ENCODE data around the gene NADSYN1. TPM values are rescaled to one million over a fixed set of nuclear protein-coding genes. Genes with fewer than 3 reads are reported as not detected.

The NADSYN1 gene
- total RNA-seq, 2 donors from 2014 or later, result 56.6 to 80.2 TPM

DNA sequence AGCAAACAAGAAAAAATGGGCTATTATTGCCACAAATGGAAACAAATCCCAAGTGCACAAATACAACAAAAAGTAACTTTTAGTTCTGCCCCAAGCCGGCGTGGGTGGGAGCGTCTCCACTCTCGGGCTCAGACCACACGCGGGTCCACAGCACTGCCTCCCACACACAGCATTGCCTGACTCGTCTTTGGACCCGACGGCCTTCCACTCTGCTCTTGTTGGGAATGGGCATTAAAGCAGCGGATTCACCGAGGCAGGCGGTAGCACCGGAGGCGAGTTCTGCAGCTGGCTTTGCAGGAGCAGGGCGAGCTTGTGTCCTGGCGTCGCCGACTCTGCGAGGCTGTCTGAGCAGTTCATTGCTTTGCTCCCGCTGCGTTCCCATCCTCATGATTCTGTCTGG, 23.0 kb downstream of the NADSYN1 start:
- Histone ChIP-seq H3K36me3 (peaks cover 0 to 13% of the 10 kb centered on the region in 2 donors), H3K4me1 (replicated peaks) (no peaks in the 10 kb centered on the region), H3K4me3 (no peak overlapping the region), H3K9me3 (no peaks in the 10 kb centered on the region), H3K27me3 (replicated peaks; ENCODE audit: insufficient read depth) (no peaks in the 10 kb centered on the region), H3K27ac (no peak overlapping the region)
- intact Hi-C loops (cut with DNase I), result no loop called here
- WGBS, result 93% methylated on average over 21 of the region's 21 CpGs
- TF ChIP-seq, protein P1, sequence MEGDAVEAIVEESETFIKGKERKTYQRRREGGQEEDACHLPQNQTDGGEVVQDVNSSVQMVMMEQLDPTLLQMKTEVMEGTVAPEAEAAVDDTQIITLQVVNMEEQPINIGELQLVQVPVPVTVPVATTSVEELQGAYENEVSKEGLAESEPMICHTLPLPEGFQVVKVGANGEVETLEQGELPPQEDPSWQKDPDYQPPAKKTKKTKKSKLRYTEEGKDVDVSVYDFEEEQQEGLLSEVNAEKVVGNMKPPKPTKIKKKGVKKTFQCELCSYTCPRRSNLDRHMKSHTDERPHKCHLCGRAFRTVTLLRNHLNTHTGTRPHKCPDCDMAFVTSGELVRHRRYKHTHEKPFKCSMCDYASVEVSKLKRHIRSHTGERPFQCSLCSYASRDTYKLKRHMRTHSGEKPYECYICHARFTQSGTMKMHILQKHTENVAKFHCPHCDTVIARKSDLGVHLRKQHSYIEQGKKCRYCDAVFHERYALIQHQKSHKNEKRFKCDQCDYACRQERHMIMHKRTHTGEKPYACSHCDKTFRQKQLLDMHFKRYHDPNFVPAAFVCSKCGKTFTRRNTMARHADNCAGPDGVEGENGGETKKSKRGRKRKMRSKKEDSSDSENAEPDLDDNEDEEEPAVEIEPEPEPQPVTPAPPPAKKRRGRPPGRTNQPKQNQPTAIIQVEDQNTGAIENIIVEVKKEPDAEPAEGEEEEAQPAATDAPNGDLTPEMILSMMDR (IDR thresholded peaks at IDR 0.05), result no peak
- TF ChIP-seq POLR2AphosphoS5 (IDR thresholded peaks at IDR 0.05) (no peak), POLR2A (IDR thresholded peaks at IDR 0.05) (no peak)
- no peak for DNase-seq (ENCODE audit: low spot score)

DNA sequence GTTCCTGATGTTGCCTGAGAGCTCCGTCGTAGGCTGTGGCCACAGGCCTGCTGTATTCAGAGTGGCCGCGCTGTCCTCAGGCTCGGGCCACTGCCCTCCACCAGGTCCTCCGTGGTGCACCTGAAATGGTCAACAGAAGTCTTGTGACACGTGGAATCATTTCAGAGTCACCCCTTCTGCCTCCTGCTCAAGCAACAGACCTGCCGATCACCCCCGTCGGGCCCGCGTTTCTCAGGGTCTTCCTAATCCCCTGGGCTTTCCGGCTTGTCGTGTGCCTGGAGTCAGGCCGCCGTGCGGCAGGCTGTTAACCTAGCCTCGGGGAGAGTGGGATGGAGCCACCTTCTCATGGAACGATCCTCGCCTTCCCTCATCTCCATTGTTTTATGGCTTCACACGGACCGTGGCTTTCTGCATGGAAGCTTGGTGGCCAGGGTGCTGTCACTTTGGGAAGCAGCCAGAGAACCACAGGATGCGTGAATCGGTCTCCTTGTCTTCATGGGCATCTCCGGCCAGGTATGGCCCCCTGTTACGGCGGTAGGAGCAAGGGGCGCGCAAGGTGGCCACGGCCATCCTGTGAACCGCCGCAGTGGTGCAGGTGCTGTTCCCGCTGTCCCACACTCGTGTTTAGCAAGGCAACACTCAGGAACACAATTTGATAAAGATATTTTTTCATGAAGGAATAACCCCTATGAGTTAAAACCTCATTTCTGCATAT, 24.1 kb downstream of the NADSYN1 start:
- Histone ChIP-seq H3K4me3 (no peak overlapping the region), H3K36me3 (peaks cover 0 to 13% of the 10 kb centered on the region in 2 donors), H3K27ac (no peak overlapping the region), H3K9me3 (no peaks in the 10 kb centered on the region), H3K4me1 (replicated peaks) (peaks cover 2% of the 10 kb centered on the region), H3K27me3 (replicated peaks; ENCODE audit: insufficient read depth) (no peaks in the 10 kb centered on the region)
- WGBS, result 92% methylated on average over 34 of the region's 34 CpGs
- DNase-seq (ENCODE audit: low spot score), result no peak
- TF ChIP-seq, protein P1 (IDR thresholded peaks at IDR 0.05), result no peak
- TF ChIP-seq POLR2AphosphoS5 (IDR thresholded peaks at IDR 0.05) (no peak), POLR2A (IDR thresholded peaks at IDR 0.05) (no peak)
- intact Hi-C loops (cut with DNase I), result no loop called here

DNA sequence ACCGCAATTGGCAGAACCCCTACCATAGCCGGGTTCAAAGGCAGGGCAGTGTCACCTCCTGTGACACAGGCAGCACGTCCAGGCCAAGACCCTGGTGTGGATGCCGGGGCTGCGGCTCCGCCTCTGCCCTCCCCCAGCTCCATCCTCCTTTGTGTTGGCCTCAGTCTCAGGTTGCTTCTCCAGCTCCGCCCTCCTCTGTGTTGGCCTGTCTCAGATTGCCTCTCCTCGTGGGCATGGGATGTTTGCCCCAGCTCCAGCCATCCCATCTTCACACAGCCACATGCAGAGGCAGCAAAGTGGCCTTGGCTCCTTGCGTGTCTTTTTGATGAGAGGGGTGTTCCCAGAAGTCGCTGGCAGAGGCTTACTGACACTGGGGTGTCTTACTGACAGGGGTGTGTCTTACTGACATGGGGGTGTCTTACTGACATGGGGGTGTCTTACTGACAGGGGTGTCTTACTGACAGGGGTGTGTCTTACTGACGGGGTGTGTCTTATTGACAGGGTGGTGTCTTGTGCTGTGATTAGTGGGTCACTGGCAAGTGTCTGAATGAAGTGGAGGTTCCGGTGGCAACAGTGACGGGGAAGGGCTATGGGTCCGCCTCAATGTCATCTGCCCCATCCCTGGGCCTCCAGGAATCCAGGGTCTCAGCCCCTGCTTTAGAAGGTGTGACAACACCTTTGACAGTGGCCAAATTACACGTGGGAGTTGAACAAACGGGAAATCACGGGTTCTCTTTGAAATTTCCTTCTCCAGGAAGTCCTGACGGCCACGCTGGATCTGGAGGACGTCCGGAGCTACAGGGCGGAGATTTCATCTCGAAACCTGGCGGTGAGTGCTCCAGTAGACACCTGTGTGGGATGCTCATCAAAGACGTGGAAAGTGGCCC, 24.9 kb downstream of the NADSYN1 start:
- Histone ChIP-seq H3K4me1 (replicated peaks) (peaks cover 2% of the 10 kb centered on the region), H3K27ac (no peak overlapping the region), H3K9me3 (no peaks in the 10 kb centered on the region), H3K36me3 (peaks cover 5 to 8% of the 10 kb centered on the region in 2 donors), H3K27me3 (replicated peaks; ENCODE audit: insufficient read depth) (no peaks in the 10 kb centered on the region), H3K4me3 (no peak overlapping the region)
- WGBS, result 72% methylated on average over 25 of the region's 25 CpGs
- intact Hi-C loops (cut with DNase I), result no loop called here
- TF ChIP-seq, protein P1 (IDR thresholded peaks at IDR 0.05), result no peak
- DNase-seq (ENCODE audit: low spot score), result no peak

DNA sequence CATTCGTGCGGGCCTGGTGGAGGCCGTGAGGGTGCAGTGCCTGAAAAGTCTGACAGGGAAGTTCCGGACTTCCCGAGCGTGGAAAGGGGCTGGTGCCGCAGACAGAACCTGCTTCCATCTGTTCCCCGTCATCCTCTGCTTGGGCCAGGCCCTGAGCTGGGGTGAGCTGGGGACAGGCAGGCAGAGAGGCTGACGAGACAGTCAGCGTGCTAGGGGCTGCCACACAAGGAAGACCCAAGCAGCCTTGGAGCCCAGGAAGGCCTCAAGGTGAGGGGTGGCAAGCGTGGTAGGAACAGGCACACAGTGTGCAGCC, 25.5 kb downstream of the NADSYN1 start:
- 95% methylated on average over 11 of the region's 11 CpGs for WGBS

More for the DNA sequence above, 25.5 kb downstream of the NADSYN1 start:
- intact Hi-C loops (cut with DNase I), result no loop called here
- TF ChIP-seq, protein P1 (IDR thresholded peaks at IDR 0.05), result no peak
- no peak for TF ChIP-seq POLR2AphosphoS5 (IDR thresholded peaks at IDR 0.05)
- no peak for TF ChIP-seq POLR2A (IDR thresholded peaks at IDR 0.05)
- H3K4me1 ChIP-seq (replicated peaks), result peaks cover 2% of the 10 kb centered on the region
- no peak overlapping the region for H3K27ac ChIP-seq
- no peak for DNase-seq (ENCODE audit: low spot score)
- H3K27me3 ChIP-seq (replicated peaks; ENCODE audit: insufficient read depth), result no peaks in the 10 kb centered on the region
- H3K36me3 ChIP-seq, result peaks cover 5 to 11% of the 10 kb centered on the region in 2 donors
- H3K4me3 ChIP-seq, result no peak overlapping the region
- H3K9me3 ChIP-seq, result no peaks in the 10 kb centered on the region
